SK-N-SH treated with all-trans-retinoic acid at 6 μM for 48 hours (cell line): Measurements from ENCODE around the gene ATRNL1.

Source experiments
- ARNTL ChIP-seq: fragments of 450-650 bp; formaldehyde crosslinking; IDR thresholded peaks from 2 replicates; pipeline ENCODE4 v1.5.0; 2020; ENCODE audit warnings: low read depth, mild to moderate bottlenecking, moderate library complexity, borderline replicate concordance
- CSDC2 ChIP-seq: fragments of 250-450 bp; sonication (Bioruptor Pico); IDR thresholded peaks from 2 replicates; pipeline ENCODE4 v1.5.0; 2020; ENCODE audit warnings: mild to moderate bottlenecking, moderate library complexity
- ISL1 ChIP-seq: fragments of 250-450 bp; sonication (Bioruptor Pico); IDR thresholded peaks from 2 replicates; pipeline ENCODE4 v2.1.2; 2022; ENCODE audit warnings: mild to moderate bottlenecking, moderate library complexity
- RARB ChIP-seq: fragments of 250-450 bp; sonication (Bioruptor Pico); IDR thresholded peaks from 2 replicates; pipeline ENCODE4 v1.8.0; 2021; ENCODE audit warnings: mild to moderate bottlenecking, moderate library complexity
- ZC3H10 ChIP-seq: fragments of 250-450 bp; sonication (Bioruptor Pico); IDR thresholded peaks from 2 replicates; pipeline ENCODE4 v1.5.1; 2021; ENCODE audit warnings: mild to moderate bottlenecking, moderate library complexity
- ZFP3 ChIP-seq: fragments of 250-450 bp; sonication (Bioruptor Pico); IDR thresholded peaks from 2 replicates; pipeline ENCODE4 v1.5.0; 2020; ENCODE audit warnings: mild to moderate bottlenecking, moderate library complexity
- ZFP30 ChIP-seq: fragments of 450-650 bp; formaldehyde crosslinking; IDR thresholded peaks from 2 replicates; pipeline ENCODE4 v1.5.0; 2022; ENCODE audit warnings: mild to moderate bottlenecking, moderate library complexity
- ZNF565 ChIP-seq: fragments of 450-650 bp; formaldehyde crosslinking; conservative IDR thresholded peaks from 2 replicates; pipeline ENCODE4 v1.5.0; 2020; ENCODE audit warnings: low read depth, mild to moderate bottlenecking, moderate library complexity
- ZNF70 ChIP-seq: fragments of 450-650 bp; formaldehyde crosslinking; IDR thresholded peaks from 2 replicates; pipeline ENCODE4 v1.5.0; 2020; ENCODE audit warnings: mild to moderate bottlenecking, moderate library complexity
- TF ChIP-seq, protein P1 (sequence below): fragments of 250-450 bp; sonication (Bioruptor Pico); IDR thresholded peaks from 2 replicates; pipeline ENCODE4 v1.5.1; 2020; ENCODE audit warnings: low read depth, mild to moderate bottlenecking, moderate library complexity
- TF ChIP-seq, protein P2 (sequence below): fragments of 250-450 bp; sonication (Bioruptor Pico); IDR thresholded peaks from 2 replicates; pipeline ENCODE4 v1.5.1; 2021; ENCODE audit warnings: mild to moderate bottlenecking, moderate library complexity
- TF ChIP-seq, protein P3 (sequence below): fragments of 250-450 bp; sonication (Bioruptor Pico); IDR thresholded peaks from 2 replicates; pipeline ENCODE4 v1.8.0; 2021; ENCODE audit warnings: low read depth, mild to moderate bottlenecking, moderate library complexity, borderline replicate concordance
- TF ChIP-seq, protein P4 (sequence below): fragments of 250-450 bp; sonication (Bioruptor Pico); IDR thresholded peaks from 2 replicates; pipeline ENCODE4 v1.5.0; 2020; ENCODE audit warnings: mild to moderate bottlenecking, moderate library complexity
- TF ChIP-seq, protein P5 (sequence below): fragments of 250-450 bp; sonication (Bioruptor Pico); IDR thresholded peaks from 2 replicates; pipeline ENCODE4 v1.8.0; 2020; ENCODE audit warnings: mild to moderate bottlenecking, moderate library complexity, borderline replicate concordance

DNA sequence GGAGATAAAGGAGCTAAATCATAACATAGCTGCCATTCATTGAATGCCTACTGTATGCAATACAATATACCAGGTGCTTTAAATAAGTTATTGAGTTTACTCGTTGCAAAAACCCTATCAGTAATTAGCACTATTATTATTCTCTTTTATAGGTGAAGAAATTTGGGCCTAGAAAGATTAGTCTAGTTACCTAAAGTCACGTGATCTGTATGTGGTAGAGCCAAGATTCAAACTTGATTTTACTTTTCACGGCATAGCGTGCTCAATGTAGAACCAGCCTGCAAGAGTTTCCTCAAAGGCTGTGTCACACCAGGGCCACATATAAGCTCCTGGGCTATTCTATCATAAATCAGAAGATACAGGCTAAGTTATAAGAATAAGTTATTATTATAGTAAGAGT is 740.0 kb downstream of the ATRNL1 start:
- TF ChIP-seq, protein P1, sequence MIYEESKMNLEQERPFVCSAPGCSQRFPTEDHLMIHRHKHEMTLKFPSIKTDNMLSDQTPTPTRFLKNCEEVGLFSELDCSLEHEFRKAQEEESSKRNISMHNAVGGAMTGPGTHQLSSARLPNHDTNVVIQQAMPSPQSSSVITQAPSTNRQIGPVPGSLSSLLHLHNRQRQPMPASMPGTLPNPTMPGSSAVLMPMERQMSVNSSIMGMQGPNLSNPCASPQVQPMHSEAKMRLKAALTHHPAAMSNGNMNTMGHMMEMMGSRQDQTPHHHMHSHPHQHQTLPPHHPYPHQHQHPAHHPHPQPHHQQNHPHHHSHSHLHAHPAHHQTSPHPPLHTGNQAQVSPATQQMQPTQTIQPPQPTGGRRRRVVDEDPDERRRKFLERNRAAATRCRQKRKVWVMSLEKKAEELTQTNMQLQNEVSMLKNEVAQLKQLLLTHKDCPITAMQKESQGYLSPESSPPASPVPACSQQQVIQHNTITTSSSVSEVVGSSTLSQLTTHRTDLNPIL (CRISPR knock-in tag): no peak
- TF ChIP-seq, protein P2, sequence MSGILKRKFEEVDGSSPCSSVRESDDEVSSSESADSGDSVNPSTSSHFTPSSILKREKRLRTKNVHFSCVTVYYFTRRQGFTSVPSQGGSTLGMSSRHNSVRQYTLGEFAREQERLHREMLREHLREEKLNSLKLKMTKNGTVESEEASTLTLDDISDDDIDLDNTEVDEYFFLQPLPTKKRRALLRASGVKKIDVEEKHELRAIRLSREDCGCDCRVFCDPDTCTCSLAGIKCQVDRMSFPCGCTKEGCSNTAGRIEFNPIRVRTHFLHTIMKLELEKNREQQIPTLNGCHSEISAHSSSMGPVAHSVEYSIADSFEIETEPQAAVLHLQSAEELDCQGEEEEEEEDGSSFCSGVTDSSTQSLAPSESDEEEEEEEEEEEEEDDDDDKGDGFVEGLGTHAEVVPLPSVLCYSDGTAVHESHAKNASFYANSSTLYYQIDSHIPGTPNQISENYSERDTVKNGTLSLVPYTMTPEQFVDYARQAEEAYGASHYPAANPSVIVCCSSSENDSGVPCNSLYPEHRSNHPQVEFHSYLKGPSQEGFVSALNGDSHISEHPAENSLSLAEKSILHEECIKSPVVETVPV (CRISPR knock-in tag): no peak
- TF ChIP-seq ARNTL (no peak), ZFP30 (CRISPR knock-in tag) (no peak), ZNF565 (CRISPR knock-in tag) (no peak), RARB (CRISPR knock-in tag) (no peak), ZNF70 (CRISPR knock-in tag) (no peak), ZFP3 (CRISPR knock-in tag) (no peak), ZC3H10 (CRISPR knock-in tag) (no peak), ISL1 (CRISPR knock-in tag) (no peak), CSDC2 (CRISPR knock-in tag) (no peak)
- TF ChIP-seq, protein P3, sequence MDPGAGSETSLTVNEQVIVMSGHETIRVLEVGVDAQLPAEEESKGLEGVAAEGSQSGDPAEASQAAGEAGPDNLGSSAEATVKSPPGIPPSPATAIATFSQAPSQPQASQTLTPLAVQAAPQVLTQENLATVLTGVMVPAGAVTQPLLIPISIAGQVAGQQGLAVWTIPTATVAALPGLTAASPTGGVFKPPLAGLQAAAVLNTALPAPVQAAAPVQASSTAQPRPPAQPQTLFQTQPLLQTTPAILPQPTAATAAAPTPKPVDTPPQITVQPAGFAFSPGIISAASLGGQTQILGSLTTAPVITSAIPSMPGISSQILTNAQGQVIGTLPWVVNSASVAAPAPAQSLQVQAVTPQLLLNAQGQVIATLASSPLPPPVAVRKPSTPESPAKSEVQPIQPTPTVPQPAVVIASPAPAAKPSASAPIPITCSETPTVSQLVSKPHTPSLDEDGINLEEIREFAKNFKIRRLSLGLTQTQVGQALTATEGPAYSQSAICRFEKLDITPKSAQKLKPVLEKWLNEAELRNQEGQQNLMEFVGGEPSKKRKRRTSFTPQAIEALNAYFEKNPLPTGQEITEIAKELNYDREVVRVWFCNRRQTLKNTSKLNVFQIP (CRISPR knock-in tag): no peak
- TF ChIP-seq, protein P4, sequence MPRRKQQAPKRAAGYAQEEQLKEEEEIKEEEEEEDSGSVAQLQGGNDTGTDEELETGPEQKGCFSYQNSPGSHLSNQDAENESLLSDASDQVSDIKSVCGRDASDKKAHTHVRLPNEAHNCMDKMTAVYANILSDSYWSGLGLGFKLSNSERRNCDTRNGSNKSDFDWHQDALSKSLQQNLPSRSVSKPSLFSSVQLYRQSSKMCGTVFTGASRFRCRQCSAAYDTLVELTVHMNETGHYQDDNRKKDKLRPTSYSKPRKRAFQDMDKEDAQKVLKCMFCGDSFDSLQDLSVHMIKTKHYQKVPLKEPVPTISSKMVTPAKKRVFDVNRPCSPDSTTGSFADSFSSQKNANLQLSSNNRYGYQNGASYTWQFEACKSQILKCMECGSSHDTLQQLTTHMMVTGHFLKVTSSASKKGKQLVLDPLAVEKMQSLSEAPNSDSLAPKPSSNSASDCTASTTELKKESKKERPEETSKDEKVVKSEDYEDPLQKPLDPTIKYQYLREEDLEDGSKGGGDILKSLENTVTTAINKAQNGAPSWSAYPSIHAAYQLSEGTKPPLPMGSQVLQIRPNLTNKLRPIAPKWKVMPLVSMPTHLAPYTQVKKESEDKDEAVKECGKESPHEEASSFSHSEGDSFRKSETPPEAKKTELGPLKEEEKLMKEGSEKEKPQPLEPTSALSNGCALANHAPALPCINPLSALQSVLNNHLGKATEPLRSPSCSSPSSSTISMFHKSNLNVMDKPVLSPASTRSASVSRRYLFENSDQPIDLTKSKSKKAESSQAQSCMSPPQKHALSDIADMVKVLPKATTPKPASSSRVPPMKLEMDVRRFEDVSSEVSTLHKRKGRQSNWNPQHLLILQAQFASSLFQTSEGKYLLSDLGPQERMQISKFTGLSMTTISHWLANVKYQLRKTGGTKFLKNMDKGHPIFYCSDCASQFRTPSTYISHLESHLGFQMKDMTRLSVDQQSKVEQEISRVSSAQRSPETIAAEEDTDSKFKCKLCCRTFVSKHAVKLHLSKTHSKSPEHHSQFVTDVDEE (CRISPR knock-in tag): no peak
- TF ChIP-seq, protein P5, sequence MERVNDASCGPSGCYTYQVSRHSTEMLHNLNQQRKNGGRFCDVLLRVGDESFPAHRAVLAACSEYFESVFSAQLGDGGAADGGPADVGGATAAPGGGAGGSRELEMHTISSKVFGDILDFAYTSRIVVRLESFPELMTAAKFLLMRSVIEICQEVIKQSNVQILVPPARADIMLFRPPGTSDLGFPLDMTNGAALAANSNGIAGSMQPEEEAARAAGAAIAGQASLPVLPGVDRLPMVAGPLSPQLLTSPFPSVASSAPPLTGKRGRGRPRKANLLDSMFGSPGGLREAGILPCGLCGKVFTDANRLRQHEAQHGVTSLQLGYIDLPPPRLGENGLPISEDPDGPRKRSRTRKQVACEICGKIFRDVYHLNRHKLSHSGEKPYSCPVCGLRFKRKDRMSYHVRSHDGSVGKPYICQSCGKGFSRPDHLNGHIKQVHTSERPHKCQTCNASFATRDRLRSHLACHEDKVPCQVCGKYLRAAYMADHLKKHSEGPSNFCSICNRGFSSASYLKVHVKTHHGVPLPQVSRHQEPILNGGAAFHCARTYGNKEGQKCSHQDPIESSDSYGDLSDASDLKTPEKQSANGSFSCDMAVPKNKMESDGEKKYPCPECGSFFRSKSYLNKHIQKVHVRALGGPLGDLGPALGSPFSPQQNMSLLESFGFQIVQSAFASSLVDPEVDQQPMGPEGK (CRISPR knock-in tag): no peak
